Panc1 (cell line): ENCODE measurements around the gene PAX2. TPM values are rescaled to one million over a fixed set of nuclear protein-coding genes. Genes with fewer than 3 reads are reported as not detected.

Experiments used
- ATAC-seq: fragments of 200-7000 bp; cut with Tn5 transposase; 2 replicates; pipeline ENCODE4 v1.9.1; 2020; ENCODE audit warnings: mild to moderate bottlenecking, moderate library complexity
- BruUV-seq: library from RNA; stranded (reverse); fragments of 400-500 nt; replicated peaks from 2 replicates; lab custom pipeline; 2021; lab: Mats Ljungman, UMichigan
- CTCF ChIA-PET: fragments of 300-600 bp; sonication (Branson Sonifier 250); formaldehyde crosslinking; loops from one replicate; lab custom pipeline; 2022; ENCODE audit warnings: antibody characterized with exemption; lab: Charles Lee
- POLR2A ChIA-PET: fragments of 300-600 bp; sonication (Branson Sonifier 250); formaldehyde crosslinking; loops from one replicate; lab custom pipeline; 2022; ENCODE audit warnings: antibody characterized with exemption; lab: Charles Lee
- DNase-seq: peaks from one replicate; pipeline ENCODE4 v3.0.0-alpha.2; 2010; ENCODE audit warnings: low read depth, low spot score
- H3K27ac ChIP-seq: 2 replicates; pipeline ENCODE4 v1.5.1; 2011; ENCODE audit warnings: mild to moderate bottlenecking, low read length, inconsistent platforms
- H3K27me3 ChIP-seq: fragments of 200-500 bp; sonication (Bioruptor generic); 2 replicates; pipeline ENCODE4 v1.6.0; 2014; ENCODE audit warnings: low read length, inconsistent platforms; ENCODE audit not compliant: control insufficient read depth, insufficient read depth
- H3K36me3 ChIP-seq: fragments of 200-500 bp; sonication (Bioruptor generic); 2 replicates; pipeline ENCODE4 v1.5.1; 2014; ENCODE audit warnings: inconsistent platforms, mild to moderate bottlenecking, low read length, moderate library complexity; ENCODE audit not compliant: control insufficient read depth, insufficient read depth
- H3K4me1 ChIP-seq: 2 replicates; pipeline ENCODE4 v1.5.1; 2011; ENCODE audit warnings: inconsistent platforms, mild to moderate bottlenecking, low read length, moderate library complexity; ENCODE audit not compliant: control insufficient read depth, insufficient read depth
- H3K4me3 ChIP-seq, 2 experiments: 2 replicates each; pipeline ENCODE4 v1.5.1; 2011 to 2012; ENCODE audit warnings: low read depth in 2 of 2, low read length in 2 of 2, mild to moderate bottlenecking in 2 of 2, inconsistent platforms in 1 of 2, moderate library complexity in 1 of 2
- H3K9me3 ChIP-seq: fragments of 200-500 bp; sonication (Bioruptor generic); 2 replicates; pipeline ENCODE4 v1.5.1; 2014; ENCODE audit warnings: low read depth, mild to moderate bottlenecking, inconsistent platforms, low read length, moderate library complexity; ENCODE audit not compliant: control insufficient read depth, insufficient read depth
- CTCF ChIP-seq: fragments of 450-650 bp; IDR thresholded peaks from 2 replicates; pipeline ENCODE4 v1.5.1; 2017; ENCODE audit warnings: mild to moderate bottlenecking
- POLR2AphosphoS5 ChIP-seq: IDR thresholded peaks from 2 replicates; pipeline ENCODE4 v1.6.1; 2012; ENCODE audit warnings: mild to moderate bottlenecking, low read depth, low read length, moderate library complexity
- REST ChIP-seq, 2 experiments: IDR thresholded peaks; 2 replicates each; pipeline ENCODE4 v1.6.1; 2011 to 2012; ENCODE audit warnings: low read depth in 2 of 2, control low read depth in 1 of 2, low read length in 1 of 2, mild to moderate bottlenecking in 1 of 2, moderate library complexity in 1 of 2; ENCODE audit not compliant: insufficient read depth in 1 of 2
- SIN3A ChIP-seq: IDR thresholded peaks from 2 replicates; pipeline ENCODE4 v1.6.1; 2012; ENCODE audit warnings: low read depth, mild to moderate bottlenecking, low read length, moderate library complexity, borderline replicate concordance; ENCODE audit not compliant: insufficient read depth
- TCF7L2 ChIP-seq: IDR thresholded peaks from 2 replicates; pipeline ENCODE4 v1.6.1; 2011; ENCODE audit warnings: mild to moderate bottlenecking, low read depth, low read length, inconsistent platforms
- in situ Hi-C: cut with HindIII; loops from 2 replicates; pipeline ENCODE4 v1.10.0; 2016; ENCODE audit warnings: low sequenced_read_pairs, low pct_unique_long_range_greater_than_20kb
- intact Hi-C: fragments of 100-400 bp; cut with micrococcal nuclease; formaldehyde crosslinking; loops from one replicate; pipeline ENCODE4 v1.10.0; 2022; ENCODE audit not compliant: unreplicated experiment
- total RNA-seq: library from RNA; stranded (reverse); gene quantifications from one replicate; pipeline ENCODE4 v1.2.1, GENCODE V29; 2021; ENCODE audit not compliant: unreplicated experiment

The PAX2 gene
- total RNA-seq, 1 experiment from 2014 or later: 72.3 TPM

DNA sequence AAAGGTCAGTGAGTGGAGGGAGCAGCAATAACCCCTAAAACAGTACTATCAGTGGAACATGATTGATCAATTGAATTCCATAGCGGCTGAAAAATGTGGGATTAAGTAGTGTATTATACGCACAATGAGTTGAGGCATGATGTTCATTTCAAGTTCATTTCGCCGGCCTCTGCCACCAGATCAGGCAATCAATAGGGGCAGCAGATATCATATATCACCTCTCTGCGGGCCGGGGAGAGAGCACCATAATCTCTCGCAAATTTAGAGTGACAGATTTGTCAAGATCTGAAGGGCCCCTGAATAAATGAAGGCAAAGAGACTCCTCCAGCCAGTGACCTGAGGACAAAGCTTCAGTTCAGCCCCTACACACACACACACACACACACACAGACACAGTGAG is 58.5 kb downstream of the PAX2 start:
- DNase-seq: no peak
- no TSS peak for BruUV-seq
- ATAC-seq: no peak
- no peak overlapping the region for H3K4me3 ChIP-seq
- H3K9me3 ChIP-seq: no peaks in the 10 kb centered on the region
- in situ Hi-C loops (no loop called here), intact Hi-C loops (no loop called here)
- TF ChIP-seq TCF7L2 (no peak), POLR2AphosphoS5 (no peak), CTCF (no peak), REST (IDR thresholded peaks at IDR 0.05; ENCODE audit: insufficient read depth in 1 of 2, low read depth in 2 of 2, low read length in 1 of 2) (no peak), SIN3A (no peak)
- ChIA-PET CTCF (no interaction called here), POLR2A (no interaction called here)
- H3K36me3 ChIP-seq: no peaks in the 10 kb centered on the region
- H3K27ac ChIP-seq: no peak overlapping the region
- no peaks in the 10 kb centered on the region for H3K4me1 ChIP-seq
- no peaks in the 10 kb centered on the region for H3K27me3 ChIP-seq

DNA sequence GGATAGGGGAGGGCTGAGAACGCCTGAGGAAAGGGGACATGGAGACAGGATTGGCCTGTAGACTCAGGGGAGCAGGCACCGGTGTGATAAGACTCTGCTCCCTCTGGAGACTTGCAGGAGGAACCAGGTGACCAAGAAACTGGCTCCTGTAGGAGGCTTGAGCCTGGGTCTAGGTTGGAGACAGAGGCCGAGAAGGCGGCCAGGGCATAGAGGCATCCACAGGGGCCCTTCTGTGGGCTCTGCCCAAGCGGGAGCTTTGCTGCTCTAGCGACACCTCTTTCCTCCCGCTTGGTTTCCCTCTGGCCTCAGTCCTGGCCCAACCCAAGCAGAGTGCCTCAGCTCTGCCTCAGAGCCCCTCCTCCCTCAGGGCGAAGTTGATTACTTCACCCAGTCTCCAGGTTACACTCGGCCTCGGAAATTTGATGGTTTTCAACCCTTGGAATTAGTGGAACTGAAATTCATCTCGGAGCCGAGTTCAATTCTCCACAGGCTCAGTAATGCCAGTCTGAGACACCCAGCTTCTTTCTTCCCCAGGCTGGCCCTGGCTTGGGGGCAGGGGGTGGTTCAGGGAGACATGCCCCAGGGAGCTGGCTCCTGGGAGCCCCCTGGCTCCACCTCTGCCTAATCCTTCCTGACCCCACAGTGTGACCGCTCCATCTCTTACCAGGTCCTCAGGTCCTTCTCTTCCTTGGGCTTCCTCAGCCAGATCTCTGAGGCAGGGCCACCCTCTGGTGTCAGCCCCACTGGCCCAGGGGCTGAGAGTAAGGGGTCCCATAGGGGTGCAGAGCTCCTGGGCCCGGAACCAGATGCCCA is 60.4 kb downstream of the PAX2 start:
- POLR2A ChIA-PET: interaction anchor here (0.5 to 0.6 kb wide), 2 partner anchors 113 to 264 kb away, joined by 3 read pairs; no protein-coding TSS in a partner anchor
- intact Hi-C loops: no loop called here
- ATAC-seq: 0 out of 2 replicates have a peak, but pooled peaks have one; percentile 9

More for the DNA sequence above, 60.4 kb downstream of the PAX2 start:
- Histone ChIP-seq H3K9me3 (no peaks in the 10 kb centered on the region), H3K4me3 (no peak overlapping the region), H3K4me1 (no peaks in the 10 kb centered on the region), H3K27me3 (no peaks in the 10 kb centered on the region), H3K36me3 (no peaks in the 10 kb centered on the region), H3K27ac (no peak overlapping the region)
- no peak for TF ChIP-seq SIN3A
- TF ChIP-seq REST (IDR thresholded peaks at IDR 0.05; ENCODE audit: insufficient read depth in 1 of 2, low read depth in 2 of 2, low read length in 1 of 2): no peak
- TF ChIP-seq TCF7L2: no peak
- no peak for TF ChIP-seq CTCF
- no peak for TF ChIP-seq POLR2AphosphoS5
- DNase-seq: no peak
- in situ Hi-C loops: no loop called here
- no TSS peak for BruUV-seq
- CTCF ChIA-PET: interaction anchor here (0.6 kb wide), 1 partner anchor 8 kb away, joined by 6 read pairs; no protein-coding TSS in a partner anchor
